Measurements from ENCODE around the gene CCNI.

Gene CCNI

GRCh38 chr4:77028246-77028645 lies 47.5 kb downstream of the CCNI start:
- FAIRE-seq, result no peak
- no peak for DNase-seq (ENCODE audit: insufficient read length, low spot score)
- TF ChIP-seq POLR2A (IDR thresholded peaks at IDR 0.05; ENCODE audit: low read depth, low read length) (no peak), POU2F2 (IDR thresholded peaks at IDR 0.05; ENCODE audit: low read depth, low read length) (no peak), TAF1 (IDR thresholded peaks at IDR 0.05; ENCODE audit: low read depth, low read length) (no peak), PAX5 (IDR thresholded peaks at IDR 0.05; ENCODE audit: insufficient read depth, low read length, severe bottlenecking) (no peak), SPI1 (IDR thresholded peaks at IDR 0.05; ENCODE audit: low read depth, low read length) (no peak), POLR2AphosphoS5 (IDR thresholded peaks at IDR 0.05; ENCODE audit: low read depth, low read length) (no peak)

GRCh38 chr4:77026322-77026704 lies 49.5 kb downstream of the CCNI start:
- TF ChIP-seq POU2F2 (IDR thresholded peaks at IDR 0.05; ENCODE audit: low read depth, low read length) (no peak), SPI1 (IDR thresholded peaks at IDR 0.05; ENCODE audit: low read depth, low read length) (no peak), POLR2A (IDR thresholded peaks at IDR 0.05; ENCODE audit: low read depth, low read length) (no peak), POLR2AphosphoS5 (IDR thresholded peaks at IDR 0.05; ENCODE audit: low read depth, low read length) (no peak), TAF1 (IDR thresholded peaks at IDR 0.05; ENCODE audit: low read depth, low read length) (no peak), PAX5 (IDR thresholded peaks at IDR 0.05; ENCODE audit: insufficient read depth, low read length, severe bottlenecking) (no peak)
- DNase-seq (ENCODE audit: insufficient read length, low spot score) (no peak), FAIRE-seq (peak; percentile 51)

GRCh38 chr4:77025643-77026321 lies 50.0 kb downstream of the CCNI start:
- DNase-seq (ENCODE audit: insufficient read length, low spot score) (no peak), FAIRE-seq (peak; percentile 76)
- no peak for TF ChIP-seq POLR2AphosphoS5 (IDR thresholded peaks at IDR 0.05; ENCODE audit: low read depth, low read length)
- no peak for TF ChIP-seq POU2F2 (IDR thresholded peaks at IDR 0.05; ENCODE audit: low read depth, low read length)
- TF ChIP-seq PAX5 (IDR thresholded peaks at IDR 0.05; ENCODE audit: insufficient read depth, low read length, severe bottlenecking), result no peak

GRCh38 chr4:77023920-77024319 lies 51.9 kb downstream of the CCNI start:
- DNase-seq (ENCODE audit: insufficient read length, low spot score), result no peak
- TF ChIP-seq SPI1 (IDR thresholded peaks at IDR 0.05; ENCODE audit: low read depth, low read length) (no peak), TAF1 (IDR thresholded peaks at IDR 0.05; ENCODE audit: low read depth, low read length) (no peak), POLR2A (IDR thresholded peaks at IDR 0.05; ENCODE audit: low read depth, low read length) (no peak), PAX5 (IDR thresholded peaks at IDR 0.05; ENCODE audit: insufficient read depth, low read length, severe bottlenecking) (no peak), POLR2AphosphoS5 (IDR thresholded peaks at IDR 0.05; ENCODE audit: low read depth, low read length) (no peak), POU2F2 (IDR thresholded peaks at IDR 0.05; ENCODE audit: low read depth, low read length) (no peak)
- no peak for FAIRE-seq

GRCh38 chr4:77022560-77023179 lies 53.1 kb downstream of the CCNI start:
- DNase-seq (ENCODE audit: insufficient read length, low spot score), result no peak
- no peak for FAIRE-seq
- TF ChIP-seq SPI1 (IDR thresholded peaks at IDR 0.05; ENCODE audit: low read depth, low read length) (no peak), PAX5 (IDR thresholded peaks at IDR 0.05; ENCODE audit: insufficient read depth, low read length, severe bottlenecking) (no peak), TAF1 (IDR thresholded peaks at IDR 0.05; ENCODE audit: low read depth, low read length) (no peak), POLR2A (IDR thresholded peaks at IDR 0.05; ENCODE audit: low read depth, low read length) (no peak), POLR2AphosphoS5 (IDR thresholded peaks at IDR 0.05; ENCODE audit: low read depth, low read length) (no peak), POU2F2 (IDR thresholded peaks at IDR 0.05; ENCODE audit: low read depth, low read length) (no peak)

- DNase-seq (ENCODE audit: insufficient read length, low spot score), result no peak
- FAIRE-seq, result no peak
- TF ChIP-seq PAX5 (IDR thresholded peaks at IDR 0.05; ENCODE audit: insufficient read depth, low read length, severe bottlenecking) (no peak), TAF1 (IDR thresholded peaks at IDR 0.05; ENCODE audit: low read depth, low read length) (no peak), SPI1 (IDR thresholded peaks at IDR 0.05; ENCODE audit: low read depth, low read length) (no peak), POLR2A (IDR thresholded peaks at IDR 0.05; ENCODE audit: low read depth, low read length) (no peak), POLR2AphosphoS5 (IDR thresholded peaks at IDR 0.05; ENCODE audit: low read depth, low read length) (no peak)
Measured at GRCh38 chr4:77021614-77022089, 54.1 kb downstream of the CCNI start.

GRCh38 chr4:77020017-77020416 lies 55.8 kb downstream of the CCNI start:
- no peak for DNase-seq (ENCODE audit: insufficient read length, low spot score)
- no peak for FAIRE-seq
- TF ChIP-seq SPI1 (IDR thresholded peaks at IDR 0.05; ENCODE audit: low read depth, low read length) (no peak), PAX5 (IDR thresholded peaks at IDR 0.05; ENCODE audit: insufficient read depth, low read length, severe bottlenecking) (no peak), POLR2A (IDR thresholded peaks at IDR 0.05; ENCODE audit: low read depth, low read length) (no peak), POLR2AphosphoS5 (IDR thresholded peaks at IDR 0.05; ENCODE audit: low read depth, low read length) (no peak), POU2F2 (IDR thresholded peaks at IDR 0.05; ENCODE audit: low read depth, low read length) (no peak), TAF1 (IDR thresholded peaks at IDR 0.05; ENCODE audit: low read depth, low read length) (no peak)

GRCh38 chr4:77015390-77015789 lies 60.4 kb downstream of the CCNI start:
- TF ChIP-seq POU2F2 (IDR thresholded peaks at IDR 0.05; ENCODE audit: low read depth, low read length) (no peak), POLR2AphosphoS5 (IDR thresholded peaks at IDR 0.05; ENCODE audit: low read depth, low read length) (no peak)
- DNase-seq (ENCODE audit: insufficient read length, low spot score) (no peak), FAIRE-seq (no peak)

- TF ChIP-seq SPI1 (IDR thresholded peaks at IDR 0.05; ENCODE audit: low read depth, low read length), result no peak
- no peak for TF ChIP-seq TAF1 (IDR thresholded peaks at IDR 0.05; ENCODE audit: low read depth, low read length)
- FAIRE-seq (no peak), DNase-seq (ENCODE audit: insufficient read length, low spot score) (no peak)
Measured at GRCh38 chr4:77014256-77014655, 61.5 kb downstream of the CCNI start.

- DNase-seq (ENCODE audit: insufficient read length, low spot score) (no peak), FAIRE-seq (no peak)
- TF ChIP-seq POLR2AphosphoS5 (IDR thresholded peaks at IDR 0.05; ENCODE audit: low read depth, low read length) (no peak), SPI1 (IDR thresholded peaks at IDR 0.05; ENCODE audit: low read depth, low read length) (no peak), TAF1 (IDR thresholded peaks at IDR 0.05; ENCODE audit: low read depth, low read length) (no peak)
Measured at GRCh38 chr4:77012726-77013125, 63.1 kb downstream of the CCNI start.
